SK-N-SH (cell line): ENCODE results near the gene FBN1. TPM values are rescaled to one million over a fixed set of nuclear protein-coding genes. Genes with fewer than 3 reads are reported as not detected.
A peak's percentile ranks its signal among the peaks of the same experiment; 100 is the strongest.

ENCODE experiments used
- CTCF ChIA-PET: fragments of 300-600, 350-600 bp; formaldehyde crosslinking; extraction: SDS; loops from one replicate; lab custom pipeline; 2021; lab: Yijun Ruan, JAX
- POLR2A ChIA-PET: fragments of 350-600 bp; sonication (Branson Sonifier 250); formaldehyde crosslinking; extraction: SDS; loops from one replicate; lab custom pipeline; 2020; ENCODE audit warnings: antibody characterized with exemption, inconsistent platforms; lab: Yijun Ruan, JAX
- DNase-seq: peaks from one replicate; pipeline ENCODE4 v3.0.0; 2012
- H2AFZ ChIP-seq: fragments of 200-600 bp; sonication (generic); 2 replicates; pipeline ENCODE4 v1.8.1; 2016; ENCODE audit warnings: antibody characterized with exemption, mild to moderate bottlenecking, low read depth
- H3F3A ChIP-seq: fragments of 200-600 bp; sonication (generic); replicated peaks from 2 replicates; pipeline ENCODE3; 2016; ENCODE audit warnings: antibody characterized with exemption, mild to moderate bottlenecking; ENCODE audit not compliant: insufficient read depth
- H3K27ac ChIP-seq, 2 experiments: fragments of 200-500 bp in 1 of 2; fragments of 200-600 bp in 1 of 2; sonication (Bioruptor generic) in 1 of 2; sonication (generic), shearing (Covaris generic) in 1 of 2; 2 replicates each; pipeline versions ENCODE4 v1.5.1 to v1.6.1; 2014 to 2016; ENCODE audit warnings: low read depth in 2 of 2, inconsistent platforms in 1 of 2, low read length in 1 of 2, mild to moderate bottlenecking in 1 of 2, mixed read lengths in 1 of 2
- H3K27me3 ChIP-seq: fragments of 200-600 bp; sonication (generic), shearing (Covaris generic); 2 replicates; pipeline ENCODE4 v1.6.1; 2016; ENCODE audit warnings: mixed run types; ENCODE audit not compliant: insufficient read depth
- H3K36me3 ChIP-seq, 2 experiments: fragments of 200-500 bp in 1 of 2; fragments of 200-600 bp in 1 of 2; sonication (Bioruptor generic) in 1 of 2; sonication (generic) in 1 of 2; replicated peaks in 1 of 2; 2 replicates each; pipeline versions ENCODE3 to v1.5.1; 2014 to 2016; ENCODE audit warnings: low read length in 1 of 2, mild to moderate bottlenecking in 1 of 2; ENCODE audit not compliant: insufficient read depth in 2 of 2, control insufficient read depth in 1 of 2
- H3K4me1 ChIP-seq, 2 experiments: fragments of 200-500 bp in 1 of 2; fragments of 200-600 bp in 1 of 2; sonication (Bioruptor generic) in 1 of 2; sonication (generic), shearing (Covaris generic) in 1 of 2; 2 replicates each; pipeline versions ENCODE4 v1.5.1 to v1.6.1; 2014 to 2016; ENCODE audit warnings: low read depth in 1 of 2, low read length in 1 of 2, mixed run types in 1 of 2; ENCODE audit not compliant: insufficient read depth in 2 of 2, control insufficient read depth in 1 of 2
- H3K4me2 ChIP-seq: fragments of 200-600 bp; sonication (generic), shearing (Covaris generic); 2 replicates; pipeline ENCODE4 v1.6.1; 2017; ENCODE audit warnings: mixed run types
- H3K4me3 ChIP-seq, 2 experiments: fragments of 200-500 bp in 1 of 2; fragments of 200-600 bp in 1 of 2; sonication (Bioruptor generic) in 1 of 2; sonication (generic), shearing (Covaris generic) in 1 of 2; 2 replicates each; pipeline versions ENCODE4 v1.5.1 to v1.8.1; 2014 to 2016; ENCODE audit warnings: low read depth in 2 of 2, inconsistent platforms in 1 of 2, low read length in 1 of 2, mild to moderate bottlenecking in 1 of 2, mixed read lengths in 1 of 2, moderate library complexity in 1 of 2
- H3K79me2 ChIP-seq: fragments of 200-600 bp; sonication (generic); 2 replicates; pipeline ENCODE4 v1.8.1; 2017; ENCODE audit warnings: mild to moderate bottlenecking; ENCODE audit not compliant: insufficient read depth
- H3K9ac ChIP-seq: fragments of 200-600 bp; sonication (generic); 2 replicates; pipeline ENCODE4 v1.6.1; 2017; ENCODE audit warnings: mixed run types
- H3K9me2 ChIP-seq: fragments of 200-600 bp; sonication (generic); 2 replicates; pipeline ENCODE4 v1.6.1; 2017; ENCODE audit warnings: mixed run types
- H3K9me3 ChIP-seq: fragments of 200-600 bp; sonication (generic); 2 replicates; pipeline ENCODE4 v1.6.1; 2017; ENCODE audit warnings: mixed run types, mild to moderate bottlenecking, moderate library complexity
- H4K20me1 ChIP-seq: fragments of 200-600 bp; sonication (generic); 2 replicates; pipeline ENCODE4 v1.6.1; 2017; ENCODE audit warnings: mild to moderate bottlenecking, mixed run types; ENCODE audit not compliant: insufficient read depth
- CHD2 ChIP-seq: fragments of 150-350 bp; IDR thresholded peaks from 2 replicates; pipeline ENCODE4 v1.6.1; 2018; ENCODE audit warnings: low read length; ENCODE audit not compliant: partially characterized antibody
- ELF1 ChIP-seq: IDR thresholded peaks from 2 replicates; pipeline ENCODE4 v1.4.0; 2012
- EP300 ChIP-seq, 2 experiments: IDR thresholded peaks; 2 replicates each; pipeline versions ENCODE4 v1.4.0 to v1.6.1; 2012; ENCODE audit warnings: borderline replicate concordance in 1 of 2, low read depth in 1 of 2, low read length in 1 of 2
- EZH2phosphoT487 ChIP-seq: fragments of 200-600 bp; sonication (generic); IDR thresholded peaks from 2 replicates; pipeline ENCODE4 v1.6.1; 2017; ENCODE audit warnings: low read depth, mixed run types, mild to moderate bottlenecking, antibody characterized with exemption, moderate library complexity, borderline replicate concordance
- FOXJ3 ChIP-seq: sonication (generic); formaldehyde crosslinking; IDR thresholded peaks from 2 replicates; pipeline ENCODE4 v1.5.1; 2020; ENCODE audit warnings: mild to moderate bottlenecking, missing genetic modification reagents
- FOXM1 ChIP-seq: IDR thresholded peaks from 2 replicates; pipeline ENCODE4 v1.4.0; 2012; ENCODE audit warnings: low read depth, mild to moderate bottlenecking
- GATA2 ChIP-seq: sonication (generic); formaldehyde crosslinking; IDR thresholded peaks from 2 replicates; pipeline ENCODE4 v1.5.0; 2020; ENCODE audit warnings: mild to moderate bottlenecking, missing genetic modification reagents
- IRF3 ChIP-seq: fragments of 150-350 bp; IDR thresholded peaks from 2 replicates; pipeline ENCODE4 v1.6.1; 2016; ENCODE audit warnings: mild to moderate bottlenecking, low read depth, low read length
- JUND ChIP-seq: IDR thresholded peaks from 2 replicates; pipeline ENCODE4 v1.4.0; 2012
- MEF2A ChIP-seq: IDR thresholded peaks from 2 replicates; pipeline ENCODE4 v1.4.0; 2012; ENCODE audit warnings: low read depth, borderline replicate concordance
- NFIC ChIP-seq: IDR thresholded peaks from 2 replicates; pipeline ENCODE4 v1.4.0; 2012; ENCODE audit warnings: borderline replicate concordance
- NRF1 ChIP-seq: IDR thresholded peaks from 2 replicates; pipeline ENCODE4 v1.6.1; 2012; ENCODE audit warnings: low read depth, mild to moderate bottlenecking, low read length
- SIN3A ChIP-seq: IDR thresholded peaks from 2 replicates; pipeline ENCODE4 v1.6.1; 2012; ENCODE audit warnings: low read depth, mild to moderate bottlenecking, low read length, moderate library complexity, borderline replicate concordance
- SMC3 ChIP-seq: IDR thresholded peaks from 2 replicates; pipeline ENCODE4 v1.6.1; 2012; ENCODE audit warnings: low read depth, low read length, improper control_type of control experiment
- TAF1 ChIP-seq: IDR thresholded peaks from 2 replicates; pipeline ENCODE4 v1.6.1; 2012; ENCODE audit warnings: low read depth, mild to moderate bottlenecking, low read length, moderate library complexity, borderline replicate concordance
- USF1 ChIP-seq: IDR thresholded peaks from 2 replicates; pipeline ENCODE4 v1.4.0; 2012; ENCODE audit warnings: low read depth, borderline replicate concordance
- USF2 ChIP-seq: fragments of 150-350 bp; IDR thresholded peaks from 2 replicates; pipeline ENCODE4 v1.6.1; 2017; ENCODE audit warnings: antibody characterized with exemption, low read length, low read depth, borderline replicate concordance
- YY1 ChIP-seq: IDR thresholded peaks from 2 replicates; pipeline ENCODE4 v1.4.0; 2012; ENCODE audit warnings: low read depth, mild to moderate bottlenecking
- WGBS: methylation state at CpG from one replicate; pipeline ENCODE4 v1.1.6; 2017; ENCODE audit warnings: low lambda C conversion rate; 5-methylcytosine and 5-hydroxymethylcytosine counted together
- polyA plus RNA-seq, 3 experiments: library from polyadenylated mRNA; depleted of rRNA; stranded (reverse); fragments of >200 nt; gene quantifications; 2 replicates each; pipeline ENCODE4 v1.2.3, GENCODE V29; 2012
- TF ChIP-seq, protein P1 (sequence below): IDR thresholded peaks from 2 replicates; pipeline ENCODE4 v1.4.0; 2012; ENCODE audit warnings: low read depth, borderline replicate concordance

The FBN1 gene
- polyA plus RNA-seq, 1 of the 3 experiments (the other 2 are of a cell fraction) = 248 TPM

DNA sequence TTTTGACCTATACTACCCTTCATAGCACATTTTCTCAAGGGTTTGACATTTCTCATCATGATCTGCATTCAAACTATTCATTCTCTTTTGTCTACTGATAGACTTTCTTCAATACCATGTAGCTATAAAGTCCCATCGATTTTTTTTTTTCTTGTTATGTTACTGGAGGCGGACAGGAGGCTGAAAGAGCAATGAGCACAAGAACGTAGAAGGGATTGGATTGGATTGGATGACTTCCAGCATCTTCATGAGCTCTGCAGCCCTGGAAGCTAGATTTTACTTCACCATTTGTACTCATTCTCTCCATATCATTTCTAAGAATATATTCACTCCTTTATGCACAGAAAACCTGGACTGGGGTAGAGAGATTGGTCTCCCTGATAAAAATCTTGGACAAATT is 271.0 kb downstream of the FBN1 start:
- WGBS = 65% methylated on average over 3 of the region's 3 CpGs
- Histone ChIP-seq H3K79me2 (no peaks in the 10 kb centered on the region), H4K20me1 (no peaks in the 10 kb centered on the region), H3F3A (peaks cover 24% of the 10 kb centered on the region), H2AFZ (0 out of 2 replicates have a peak overlapping the region, but pooled peaks have one; percentile 71), H3K36me3 (no peaks in the 10 kb centered on the region), H3K9ac (peak overlapping the region; percentile 31; the same call in 1 of the 2 replicates)
- DNase-seq = no peak
- POLR2A ChIA-PET = no interaction called here
- TF ChIP-seq SIN3A (no peak), CHD2 (no peak), FOXM1 (no peak), NFIC (no peak), EZH2phosphoT487 (no peak), SMC3 (no peak), IRF3 (no peak), FOXJ3 (CRISPR knock-in tag) (no peak), USF1 (no peak), JUND (no peak), TAF1 (no peak), NRF1 (no peak), GATA2 (CRISPR knock-in tag) (no peak), MEF2A (no peak), YY1 (no peak), ELF1 (no peak), USF2 (no peak), EP300 (IDR thresholded peaks at IDR 0.05; ENCODE audit: borderline replicate concordance in 1 of 2, low read depth in 1 of 2, low read length in 1 of 2) (no peak)
- TF ChIP-seq, protein P1, sequence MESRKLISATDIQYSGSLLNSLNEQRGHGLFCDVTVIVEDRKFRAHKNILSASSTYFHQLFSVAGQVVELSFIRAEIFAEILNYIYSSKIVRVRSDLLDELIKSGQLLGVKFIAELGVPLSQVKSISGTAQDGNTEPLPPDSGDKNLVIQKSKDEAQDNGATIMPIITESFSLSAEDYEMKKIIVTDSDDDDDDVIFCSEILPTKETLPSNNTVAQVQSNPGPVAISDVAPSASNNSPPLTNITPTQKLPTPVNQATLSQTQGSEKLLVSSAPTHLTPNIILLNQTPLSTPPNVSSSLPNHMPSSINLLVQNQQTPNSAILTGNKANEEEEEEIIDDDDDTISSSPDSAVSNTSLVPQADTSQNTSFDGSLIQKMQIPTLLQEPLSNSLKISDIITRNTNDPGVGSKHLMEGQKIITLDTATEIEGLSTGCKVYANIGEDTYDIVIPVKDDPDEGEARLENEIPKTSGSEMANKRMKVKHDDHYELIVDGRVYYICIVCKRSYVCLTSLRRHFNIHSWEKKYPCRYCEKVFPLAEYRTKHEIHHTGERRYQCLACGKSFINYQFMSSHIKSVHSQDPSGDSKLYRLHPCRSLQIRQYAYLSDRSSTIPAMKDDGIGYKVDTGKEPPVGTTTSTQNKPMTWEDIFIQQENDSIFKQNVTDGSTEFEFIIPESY = no peak
- TF ChIP-seq, all 33 proteins: peak for 0
- H3K27ac ChIP-seq = peak overlapping the region in 1 of 2 experiments; percentile 83; a peak in 2 of 4 replicates
- peak overlapping the region; percentile 47 for H3K4me2 ChIP-seq
- no peaks in the 10 kb centered on the region for H3K9me2 ChIP-seq
- no peaks in the 10 kb centered on the region for H3K9me3 ChIP-seq
- no peak overlapping the region for H3K4me3 ChIP-seq
- H3K27me3 ChIP-seq = no peaks in the 10 kb centered on the region
- CTCF ChIA-PET = interaction anchor here (1.2 to 1.8 kb wide), 3 partner anchors 12 to 16 kb away, joined by 4 to 10 read pairs (median 5); no protein-coding TSS in a partner anchor
- H3K4me1 ChIP-seq = peaks cover 0 to 3% of the 10 kb centered on the region in 2 experiments; a peak in 1 of 4 replicates
